ENCODE results near the gene TOLLIP. TPM values are rescaled to one million over a fixed set of nuclear protein-coding genes. Genes with fewer than 3 reads are reported as not detected.

TOLLIP gene
- total RNA-seq, 1 experiment from 2014 or later, result 78.3 TPM

GRCh38 chr11:1278766-1279673 lies 30.4 kb downstream of the TOLLIP start:
- peaks cover 51% of the 10 kb centered on the region for H3K36me3 Mint-ChIP-seq (ENCODE audit: insufficient read depth, unreplicated experiment)
- ChIA-PET CTCF (no interaction called here), POLR2A (no interaction called here)
- intact Hi-C loops (cut with micrococcal nuclease; ENCODE audit: unreplicated experiment), result no loop called here
- Histone ChIP-seq H3K36me3 (ENCODE audit: control insufficient read depth, insufficient read depth, low read length) (no peaks in the 10 kb centered on the region; the same call in none of the 2 replicates), H3K4me1 (no peaks in the 10 kb centered on the region), H3K9me3 (no peaks in the 10 kb centered on the region), H3K4me3 (ENCODE audit: low read depth, low read length) (no peak overlapping the region), H3K27me3 (replicated peaks; ENCODE audit: control insufficient read depth, insufficient read depth, low read length) (no peaks in the 10 kb centered on the region)
- DNase-seq, result no peak
- no peaks in the 10 kb centered on the region for H3K9me3 Mint-ChIP-seq (ENCODE audit: unreplicated experiment)
- H3K27me3 Mint-ChIP-seq (ENCODE audit: insufficient read depth, unreplicated experiment), result no peaks in the 10 kb centered on the region
- BruUV-seq (replicated peaks), result no TSS peak
- H3K27ac Mint-ChIP-seq (ENCODE audit: unreplicated experiment), result no peak overlapping the region
- H3K4me1 Mint-ChIP-seq (ENCODE audit: low read depth, unreplicated experiment), result no peaks in the 10 kb centered on the region
- no peak overlapping the region for H3K4me3 Mint-ChIP-seq (ENCODE audit: unreplicated experiment)
- TF ChIP-seq, protein P1, sequence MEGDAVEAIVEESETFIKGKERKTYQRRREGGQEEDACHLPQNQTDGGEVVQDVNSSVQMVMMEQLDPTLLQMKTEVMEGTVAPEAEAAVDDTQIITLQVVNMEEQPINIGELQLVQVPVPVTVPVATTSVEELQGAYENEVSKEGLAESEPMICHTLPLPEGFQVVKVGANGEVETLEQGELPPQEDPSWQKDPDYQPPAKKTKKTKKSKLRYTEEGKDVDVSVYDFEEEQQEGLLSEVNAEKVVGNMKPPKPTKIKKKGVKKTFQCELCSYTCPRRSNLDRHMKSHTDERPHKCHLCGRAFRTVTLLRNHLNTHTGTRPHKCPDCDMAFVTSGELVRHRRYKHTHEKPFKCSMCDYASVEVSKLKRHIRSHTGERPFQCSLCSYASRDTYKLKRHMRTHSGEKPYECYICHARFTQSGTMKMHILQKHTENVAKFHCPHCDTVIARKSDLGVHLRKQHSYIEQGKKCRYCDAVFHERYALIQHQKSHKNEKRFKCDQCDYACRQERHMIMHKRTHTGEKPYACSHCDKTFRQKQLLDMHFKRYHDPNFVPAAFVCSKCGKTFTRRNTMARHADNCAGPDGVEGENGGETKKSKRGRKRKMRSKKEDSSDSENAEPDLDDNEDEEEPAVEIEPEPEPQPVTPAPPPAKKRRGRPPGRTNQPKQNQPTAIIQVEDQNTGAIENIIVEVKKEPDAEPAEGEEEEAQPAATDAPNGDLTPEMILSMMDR (IDR thresholded peaks at IDR 0.05; ENCODE audit: insufficient read depth in 1 of 2, low read depth in 1 of 2, low read length in 1 of 2, severe bottlenecking in 1 of 2, unreplicated experiment in 1 of 2), result no peak

- Mint-ChIP-seq H3K4me3 (ENCODE audit: unreplicated experiment) (no peak overlapping the region), H3K27ac (ENCODE audit: unreplicated experiment) (no peak overlapping the region), H3K4me1 (ENCODE audit: low read depth, unreplicated experiment) (no peaks in the 10 kb centered on the region), H3K27me3 (ENCODE audit: insufficient read depth, unreplicated experiment) (no peaks in the 10 kb centered on the region), H3K9me3 (ENCODE audit: unreplicated experiment) (no peaks in the 10 kb centered on the region), H3K36me3 (ENCODE audit: insufficient read depth, unreplicated experiment) (peaks cover 51% of the 10 kb centered on the region)
- POLR2A ChIA-PET, result no interaction called here
- no peaks in the 10 kb centered on the region for H3K4me1 ChIP-seq
- H3K9me3 ChIP-seq, result no peaks in the 10 kb centered on the region
- intact Hi-C loops (cut with micrococcal nuclease; ENCODE audit: unreplicated experiment), result no loop called here
- no peaks in the 10 kb centered on the region for H3K27me3 ChIP-seq (replicated peaks; ENCODE audit: control insufficient read depth, insufficient read depth, low read length)
- DNase-seq, result no peak
- TF ChIP-seq, protein P1 (IDR thresholded peaks at IDR 0.05; ENCODE audit: insufficient read depth in 1 of 2, low read depth in 1 of 2, low read length in 1 of 2, severe bottlenecking in 1 of 2, unreplicated experiment in 1 of 2), result no peak
- H3K36me3 ChIP-seq (ENCODE audit: control insufficient read depth, insufficient read depth, low read length), result no peaks in the 10 kb centered on the region; the same call in none of the 2 replicates
- H3K4me3 ChIP-seq (ENCODE audit: low read depth, low read length), result no peak overlapping the region
- no TSS peak for BruUV-seq (replicated peaks)
- CTCF ChIA-PET, result no interaction called here
Measured at GRCh38 chr11:1277936-1278512, 31.4 kb downstream of the TOLLIP start.

GRCh38 chr11:1276866-1277615 lies 32.4 kb downstream of the TOLLIP start:
- no peak for DNase-seq
- Histone ChIP-seq H3K4me1 (no peaks in the 10 kb centered on the region), H3K36me3 (ENCODE audit: control insufficient read depth, insufficient read depth, low read length) (no peaks in the 10 kb centered on the region; the same call in none of the 2 replicates), H3K4me3 (ENCODE audit: low read depth, low read length) (no peak overlapping the region), H3K27me3 (replicated peaks; ENCODE audit: control insufficient read depth, insufficient read depth, low read length) (no peaks in the 10 kb centered on the region), H3K9me3 (no peaks in the 10 kb centered on the region)
- Mint-ChIP-seq H3K27ac (ENCODE audit: unreplicated experiment) (no peak overlapping the region), H3K4me3 (ENCODE audit: unreplicated experiment) (no peak overlapping the region), H3K4me1 (ENCODE audit: low read depth, unreplicated experiment) (no peaks in the 10 kb centered on the region), H3K27me3 (ENCODE audit: insufficient read depth, unreplicated experiment) (no peaks in the 10 kb centered on the region), H3K9me3 (ENCODE audit: unreplicated experiment) (no peaks in the 10 kb centered on the region), H3K36me3 (ENCODE audit: insufficient read depth, unreplicated experiment) (peaks cover 48% of the 10 kb centered on the region)
- BruUV-seq (replicated peaks), result no TSS peak
- CTCF ChIA-PET, result no interaction called here
- TF ChIP-seq, protein P1 (IDR thresholded peaks at IDR 0.05; ENCODE audit: insufficient read depth in 1 of 2, low read depth in 1 of 2, low read length in 1 of 2, severe bottlenecking in 1 of 2, unreplicated experiment in 1 of 2), result no peak
- intact Hi-C loops (cut with micrococcal nuclease; ENCODE audit: unreplicated experiment), result no loop called here
- POLR2A ChIA-PET, result no interaction called here

Measured in Caco-2 (cell line).